NT2/D1 (cell line): ENCODE results near the gene SLC2A8.

Source experiments
- DNase-seq: peaks from one replicate; pipeline ENCODE4 v3.0.0-alpha.2; 2011; ENCODE audit warnings: low read depth, low spot score
- H3K27me3 ChIP-seq: 2 replicates; pipeline ENCODE4 v1.6.0; 2011; ENCODE audit warnings: mild to moderate bottlenecking; ENCODE audit not compliant: insufficient read length, insufficient read depth
- H3K36me3 ChIP-seq: 2 replicates; pipeline ENCODE4 v1.6.1; 2011; ENCODE audit warnings: mild to moderate bottlenecking, low read length, mixed read lengths; ENCODE audit not compliant: insufficient read depth, insufficient read length
- H3K4me1 ChIP-seq: 2 replicates; pipeline ENCODE4 v1.5.1; 2011; ENCODE audit not compliant: insufficient read depth, insufficient read length
- H3K4me3 ChIP-seq: 2 replicates; pipeline ENCODE4 v1.5.1; 2011; ENCODE audit warnings: low read depth; ENCODE audit not compliant: insufficient read length
- H3K9ac ChIP-seq: 2 replicates; pipeline ENCODE4 v1.6.0; 2011; ENCODE audit warnings: low read depth; ENCODE audit not compliant: insufficient read length
- H3K9me3 ChIP-seq: 2 replicates; pipeline ENCODE4 v1.5.1; 2011; ENCODE audit warnings: mild to moderate bottlenecking, low read length; ENCODE audit not compliant: insufficient read depth
- SUZ12 ChIP-seq: IDR thresholded peaks from 2 replicates; pipeline ENCODE4 v1.6.1; 2011; ENCODE audit not compliant: insufficient read length, insufficient read depth; ENCODE audit errors: extremely low read depth
- YY1 ChIP-seq: IDR thresholded peaks from 2 replicates; pipeline ENCODE4 v1.6.1; 2011; ENCODE audit not compliant: insufficient read length, insufficient read depth
- ZNF274 ChIP-seq: IDR thresholded peaks from 2 replicates; pipeline ENCODE4 v1.6.1; 2011; ENCODE audit warnings: mild to moderate bottlenecking, low read depth, low read length

The SLC2A8 gene

GRCh38 chr9:127384901-127385300 is 12.1 kb upstream of the SLC2A8 start:
- Histone ChIP-seq H3K27me3 (no peaks in the 10 kb centered on the region), H3K4me3 (no peak overlapping the region), H3K36me3 (no peaks in the 10 kb centered on the region), H3K9ac (no peak overlapping the region), H3K4me1 (peaks cover 3% of the 10 kb centered on the region), H3K9me3 (no peaks in the 10 kb centered on the region)
- TF ChIP-seq YY1 (no peak), SUZ12 (no peak), ZNF274 (no peak)
- DNase-seq: no peak

- H3K9ac ChIP-seq: no peak overlapping the region
- H3K36me3 ChIP-seq: no peaks in the 10 kb centered on the region
- H3K27me3 ChIP-seq: no peaks in the 10 kb centered on the region
- H3K4me3 ChIP-seq: no peak overlapping the region
- TF ChIP-seq YY1: no peak
- TF ChIP-seq ZNF274: no peak
- TF ChIP-seq SUZ12: no peak
- H3K9me3 ChIP-seq: no peaks in the 10 kb centered on the region
- no peak for DNase-seq
- H3K4me1 ChIP-seq: peaks cover 8% of the 10 kb centered on the region
These were observed 10.7 kb upstream of the SLC2A8 start for GRCh38 chr9:127386249-127386648.

- Histone ChIP-seq H3K4me3 (no peak overlapping the region), H3K4me1 (peaks cover 8% of the 10 kb centered on the region), H3K27me3 (no peaks in the 10 kb centered on the region), H3K36me3 (no peaks in the 10 kb centered on the region), H3K9ac (no peak overlapping the region), H3K9me3 (no peaks in the 10 kb centered on the region)
- no peak for TF ChIP-seq SUZ12
- TF ChIP-seq YY1: no peak
- TF ChIP-seq ZNF274: no peak
- DNase-seq: no peak
These were observed 10.0 kb upstream of the SLC2A8 start for GRCh38 chr9:127386981-127387380.

GRCh38 chr9:127388037-127388855 is 8.7 kb upstream of the SLC2A8 start:
- no peak overlapping the region for H3K9ac ChIP-seq
- H3K9me3 ChIP-seq: no peaks in the 10 kb centered on the region
- no peaks in the 10 kb centered on the region for H3K36me3 ChIP-seq
- peaks cover 8% of the 10 kb centered on the region for H3K4me1 ChIP-seq
- no peak overlapping the region for H3K4me3 ChIP-seq
- TF ChIP-seq YY1: no peak
- no peak for TF ChIP-seq SUZ12
- TF ChIP-seq ZNF274: no peak
- no peaks in the 10 kb centered on the region for H3K27me3 ChIP-seq
- DNase-seq: no peak

GRCh38 chr9:127388856-127389238 is 8.1 kb upstream of the SLC2A8 start:
- DNase-seq: no peak
- Histone ChIP-seq H3K27me3 (no peaks in the 10 kb centered on the region), H3K4me3 (no peak overlapping the region), H3K9ac (no peak overlapping the region), H3K9me3 (no peaks in the 10 kb centered on the region), H3K36me3 (no peaks in the 10 kb centered on the region), H3K4me1 (peaks cover 8% of the 10 kb centered on the region)
- TF ChIP-seq SUZ12 (no peak), YY1 (no peak), ZNF274 (no peak)

GRCh38 chr9:127389381-127390247 is 7.4 kb upstream of the SLC2A8 start:
- peaks cover under 1% of the 10 kb centered on the region for H3K27me3 ChIP-seq
- no peak for TF ChIP-seq SUZ12

GRCh38 chr9:127390248-127390545 is 6.8 kb upstream of the SLC2A8 start:
- TF ChIP-seq ZNF274 (no peak), SUZ12 (no peak), YY1 (no peak)
- Histone ChIP-seq H3K4me3 (no peak overlapping the region), H3K36me3 (no peaks in the 10 kb centered on the region), H3K9ac (no peak overlapping the region), H3K27me3 (peaks cover 6% of the 10 kb centered on the region), H3K4me1 (peaks cover 10% of the 10 kb centered on the region), H3K9me3 (no peaks in the 10 kb centered on the region)
- no peak for DNase-seq

More at GRCh38 chr9:127389381-127390247, 7.4 kb upstream of the SLC2A8 start:
- Histone ChIP-seq H3K4me3 (no peak overlapping the region), H3K9me3 (no peaks in the 10 kb centered on the region), H3K9ac (no peak overlapping the region), H3K36me3 (no peaks in the 10 kb centered on the region), H3K4me1 (peaks cover 10% of the 10 kb centered on the region)
- no peak for DNase-seq
